GM18499 (cell line): Measurements from ENCODE around the gene PPIE.
A peak's percentile ranks its signal among the peaks of the same experiment; 100 is the strongest.

Experiments used
- ATAC-seq: cut with Tn5 transposase; IDR thresholded peaks from one replicate; pipeline ENCODE4 v1.9.1; 2021; ENCODE audit warnings: moderate number of reproducible peaks; ENCODE audit not compliant: insufficient read depth, unreplicated experiment

PPIE gene

GRCh38 chr1:39738622-39739366, at the start of gene PPIE:
PPIE (plus strand) TSS chr1:39738882; CDS start chr1:39738901, 19 bp downstream.
- no peak for ATAC-seq

DNA sequence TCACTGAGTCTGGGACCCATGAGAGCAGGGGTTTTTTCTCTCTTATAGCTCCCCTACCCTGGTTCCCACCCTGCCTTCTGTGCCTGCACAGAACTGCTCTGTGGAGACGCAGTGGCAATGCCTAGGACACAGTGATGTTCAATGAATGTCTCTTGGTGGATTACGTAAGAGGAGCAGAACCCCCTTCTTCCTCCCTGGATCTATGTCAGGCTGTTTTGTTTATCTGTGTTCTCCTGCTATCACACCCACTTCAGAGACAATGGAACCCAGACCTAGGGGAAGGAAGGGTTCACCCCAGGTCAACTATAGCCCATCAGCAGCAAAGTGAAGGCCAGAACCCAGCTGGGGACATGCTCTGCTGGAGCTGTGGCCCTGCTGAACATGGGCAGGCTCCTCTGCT, 49.5 kb upstream of the PPIE start:
- ATAC-seq: no peak

GRCh38 chr1:39689635-39690034, 49.0 kb upstream of the PPIE start:
- no peak for ATAC-seq

GRCh38 chr1:39690225-39690624, 48.5 kb upstream of the PPIE start:
- no peak for ATAC-seq

- no peak for ATAC-seq
Measured at GRCh38 chr1:39690794-39691382, 47.8 kb upstream of the PPIE start.

DNA sequence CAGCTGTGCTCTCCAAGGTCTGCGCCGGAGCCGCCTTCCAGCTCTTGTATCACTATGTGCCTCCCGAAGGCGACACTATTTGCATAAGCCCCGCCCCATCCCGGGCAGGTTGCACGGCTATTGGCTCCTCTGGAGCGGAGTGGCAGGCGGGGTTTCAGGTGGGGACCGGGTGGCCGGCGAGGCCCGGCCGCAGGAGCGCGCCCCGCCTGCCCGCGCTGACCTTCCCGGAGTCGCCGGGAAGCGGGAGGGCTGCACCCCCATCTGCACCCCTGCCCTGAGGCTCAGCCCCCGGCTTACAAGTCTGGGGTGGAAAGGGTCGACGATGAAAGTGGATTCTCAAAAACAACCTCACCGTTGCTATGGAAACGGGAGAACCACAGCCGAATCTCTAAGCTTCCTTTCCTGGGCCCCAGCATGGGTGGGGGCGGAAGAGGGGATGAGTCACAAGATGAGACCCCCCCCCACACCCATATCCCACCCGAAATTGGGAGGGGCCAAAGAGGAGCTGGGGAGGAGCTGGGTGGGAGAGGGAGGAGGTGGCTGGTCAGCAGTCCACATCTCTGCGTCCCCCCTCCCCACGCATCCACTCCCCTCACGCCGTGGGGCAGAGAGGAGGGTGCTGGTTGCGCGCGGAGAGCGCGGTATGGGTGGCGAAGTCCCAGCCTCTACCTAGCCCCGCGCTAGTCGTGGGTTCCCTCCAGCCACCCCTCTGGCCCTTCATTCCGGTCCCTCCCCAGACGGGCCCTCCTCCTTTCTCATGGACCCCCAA, 47.1 kb upstream of the PPIE start, which contains the start of gene HPCAL4:
Gene HPCAL4 (minus strand): TSS at position 51 of the 769 bp plus-strand sequence. CDS start 6,830 bp downstream, outside the sequence.
- ATAC-seq: peak; percentile 61

DNA sequence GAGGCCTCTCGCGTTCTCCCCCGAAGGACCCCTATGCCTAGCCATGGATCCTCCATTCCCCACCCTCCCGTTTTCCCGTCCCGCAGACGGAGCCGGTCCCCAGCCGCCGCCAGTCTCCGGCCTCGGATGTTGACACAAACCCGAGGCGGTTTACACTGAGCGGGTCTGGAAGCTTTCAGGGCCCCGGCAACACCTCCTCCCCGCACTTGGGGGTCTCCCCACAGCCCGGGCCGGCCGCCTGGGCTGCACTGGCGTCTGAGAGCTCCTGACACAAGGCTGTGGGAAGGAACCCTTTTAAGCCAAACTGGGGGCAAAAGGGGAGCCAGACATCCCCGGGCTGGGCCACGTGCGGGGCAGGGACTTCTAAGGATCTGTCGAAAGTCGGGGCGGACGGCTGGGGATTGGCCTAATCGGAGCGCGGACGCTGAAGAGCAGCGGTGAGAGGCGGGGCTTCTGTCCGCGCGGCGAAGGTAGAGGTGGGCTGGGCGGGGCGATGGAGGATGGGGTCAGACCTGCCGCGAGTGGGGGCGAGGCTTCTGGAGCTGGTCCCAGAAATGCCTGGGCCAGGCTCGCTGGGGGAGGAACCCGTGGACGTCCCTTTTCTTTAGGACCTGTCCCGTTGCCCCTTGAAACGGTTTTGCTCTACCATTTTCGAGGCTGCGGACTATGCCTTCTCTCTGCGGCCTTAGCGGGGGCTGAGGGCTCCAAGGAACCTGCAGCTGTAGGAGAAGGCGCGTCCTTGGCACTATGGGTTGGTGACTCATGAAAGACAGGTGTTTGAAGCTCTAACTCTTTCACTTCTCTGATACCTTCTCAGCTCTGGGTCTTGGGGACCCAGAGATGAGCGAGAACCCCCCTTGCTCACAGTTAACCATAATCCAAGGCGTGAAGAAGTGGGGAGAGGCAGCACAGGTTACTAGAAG, 46.3 kb upstream of the PPIE start:
- ATAC-seq: no peak

GRCh38 chr1:39694026-39694425, 44.7 kb upstream of the PPIE start:
- no peak for ATAC-seq

GRCh38 chr1:39695016-39695415, 43.7 kb upstream of the PPIE start:
- no peak for ATAC-seq

GRCh38 chr1:39696448-39696847, 42.2 kb upstream of the PPIE start:
- no peak for ATAC-seq

DNA sequence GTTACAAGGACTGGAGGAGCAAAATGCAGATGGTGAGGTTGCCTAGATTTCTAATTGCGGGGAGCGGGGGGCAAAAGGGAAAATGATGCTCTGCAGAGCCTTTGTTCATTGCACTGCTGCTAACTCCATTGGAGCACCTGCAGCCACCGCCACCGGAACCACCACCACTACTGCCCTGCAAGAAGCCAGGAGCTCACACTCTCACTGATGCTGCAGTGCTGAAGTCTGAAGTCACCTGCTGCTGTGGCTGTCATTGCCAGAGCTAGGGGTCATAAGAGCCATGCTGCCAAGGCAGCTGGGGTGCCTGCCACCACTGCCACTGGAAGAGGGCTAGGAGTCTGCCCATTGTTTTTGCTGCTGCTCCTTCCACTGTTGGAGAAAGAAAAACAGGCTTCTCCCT, 40.1 kb upstream of the PPIE start:
- no peak for ATAC-seq

DNA sequence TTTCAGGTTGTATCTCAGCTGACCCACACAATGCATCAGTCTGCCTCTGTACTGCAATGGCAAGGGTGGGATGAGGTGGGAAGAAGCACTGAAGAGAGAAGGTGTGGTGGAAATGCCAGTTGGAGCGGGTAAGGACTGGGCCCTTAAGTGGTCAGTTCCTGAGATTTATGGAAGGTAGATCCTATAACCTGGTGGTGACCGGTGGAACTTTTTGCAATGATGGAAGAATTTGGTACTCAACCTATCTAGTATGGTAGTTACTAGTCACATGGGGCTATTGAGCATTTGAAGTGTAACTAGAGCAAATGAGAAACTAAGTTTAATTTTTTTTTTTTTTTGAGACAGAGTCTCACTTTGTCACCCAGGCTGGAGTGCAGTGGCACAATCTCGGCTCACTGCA, 39.3 kb upstream of the PPIE start:
- ATAC-seq: no peak

DNA sequence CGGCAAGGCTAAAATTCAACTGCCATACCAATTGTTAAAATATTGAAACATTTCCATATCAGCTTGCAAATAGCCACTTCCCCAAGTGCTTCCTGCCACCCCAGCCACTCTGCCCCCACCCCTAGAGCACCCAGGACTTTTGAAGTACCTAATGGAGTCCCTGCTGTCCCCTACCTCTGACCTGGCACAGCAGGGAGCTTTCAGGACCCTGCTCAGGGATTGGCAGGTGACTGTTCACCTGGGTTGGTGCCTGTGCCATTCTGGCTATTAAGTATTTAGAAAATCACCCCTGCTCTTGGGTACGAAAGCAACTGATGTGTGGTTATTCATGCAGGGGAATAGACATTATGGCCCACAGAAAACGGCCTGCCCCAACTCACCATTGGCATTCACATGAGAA, 38.3 kb upstream of the PPIE start:
- ATAC-seq: no peak

- ATAC-seq: no peak
Measured at GRCh38 chr1:39701049-39701439, 37.6 kb upstream of the PPIE start.

- ATAC-seq: no peak
Measured at GRCh38 chr1:39704757-39705156, 33.9 kb upstream of the PPIE start.

DNA sequence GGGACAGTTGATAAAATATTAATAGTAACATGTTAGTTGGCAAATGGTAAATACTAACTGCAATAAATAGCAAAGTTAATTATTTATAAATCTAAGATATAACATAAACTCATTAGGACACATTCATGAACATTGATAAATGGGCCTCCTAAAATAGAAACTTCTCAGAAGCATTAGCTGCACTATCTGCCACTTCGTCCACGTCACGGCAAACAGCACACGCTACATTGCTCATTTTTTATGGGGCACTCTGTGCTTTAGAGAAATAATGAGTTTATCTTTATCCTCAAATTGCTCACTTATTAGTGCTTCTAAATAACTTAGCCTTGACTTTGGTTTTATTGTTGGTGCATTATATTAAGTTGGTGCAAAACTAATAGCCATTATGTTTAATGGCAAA, 31.2 kb upstream of the PPIE start:
- ATAC-seq: no peak

GRCh38 chr1:39711104-39711965, 27.3 kb upstream of the PPIE start:
- no peak for ATAC-seq

GRCh38 chr1:39711966-39712340, 26.7 kb upstream of the PPIE start:
- no peak for ATAC-seq

DNA sequence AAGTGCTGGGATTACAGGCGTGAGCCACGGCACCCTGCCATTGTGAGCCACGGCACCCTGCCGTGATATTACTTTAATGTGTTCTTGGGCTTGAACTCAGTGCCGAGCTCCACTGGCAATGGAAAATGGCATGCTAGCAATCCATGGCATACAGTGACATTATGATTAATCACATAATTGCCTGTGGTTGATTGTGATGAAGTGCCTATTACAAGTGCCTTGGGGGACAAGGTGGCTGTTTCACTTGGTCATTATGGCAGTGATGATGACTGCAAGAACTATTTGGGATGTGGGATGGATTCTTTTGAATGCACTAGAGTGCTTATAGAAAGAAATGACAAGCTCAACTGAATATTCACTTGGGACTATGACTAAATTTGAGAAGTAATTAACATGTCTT, 25.1 kb upstream of the PPIE start:
- no peak for ATAC-seq
